OCI-LY3 (cell line): ENCODE data around the gene ST3GAL3.

Source experiments
- H2AFZ ChIP-seq: fragments of 200-600, 300-600 bp; shearing (Covaris generic); 2 replicates; pipeline ENCODE4 v1.6.0; 2014; ENCODE audit warnings: antibody characterized with exemption, low read depth, low read length
- H3K27ac ChIP-seq: fragments of 200-600, 300-600 bp; sonication (generic); 2 replicates; pipeline ENCODE4 v1.5.1; 2014; ENCODE audit warnings: mild to moderate bottlenecking, low read length, moderate library complexity, mixed read lengths
- H3K27me3 ChIP-seq: fragments of 200-600, 300-600 bp; sonication (generic); 2 replicates; pipeline ENCODE4 v1.6.1; 2014; ENCODE audit warnings: low read depth, low read length, mixed read lengths
- H3K36me3 ChIP-seq: fragments of 200-600, 300-600 bp; sonication (generic); replicated peaks from 2 replicates; pipeline ENCODE3; 2014; ENCODE audit warnings: low read depth, low read length, mixed read lengths
- H3K4me1 ChIP-seq: fragments of 300-600, 200-600 bp; sonication (generic); 2 replicates; pipeline ENCODE4 v1.6.1; 2014; ENCODE audit warnings: low read length, mixed read lengths
- H3K4me2 ChIP-seq: fragments of 200-600, 300-600 bp; sonication (generic); 2 replicates; pipeline ENCODE4 v1.6.1; 2014; ENCODE audit warnings: low read length, mixed read lengths
- H3K4me3 ChIP-seq: fragments of 300-600, 200-600 bp; sonication (generic); 2 replicates; pipeline ENCODE4 v1.5.1; 2014; ENCODE audit warnings: antibody characterized with exemption, mild to moderate bottlenecking, low read length, moderate library complexity
- H3K79me2 ChIP-seq: fragments of 300-600, 200-600 bp; shearing (Covaris generic); 2 replicates; pipeline ENCODE4 v1.6.1; 2014; ENCODE audit warnings: mild to moderate bottlenecking, low read length, mixed read lengths
- H3K9ac ChIP-seq: fragments of 300-600, 200-600 bp; shearing (Covaris generic); 2 replicates; pipeline ENCODE4 v1.6.0; 2014; ENCODE audit warnings: mild to moderate bottlenecking, low read length, moderate library complexity
- H3K9me3 ChIP-seq: fragments of 200-600, 300-600 bp; shearing (Covaris generic); 2 replicates; pipeline ENCODE4 v1.6.1; 2014; ENCODE audit warnings: low read length, mixed read lengths; ENCODE audit not compliant: insufficient read depth
- H4K20me1 ChIP-seq: fragments of 200-600, 300-600 bp; sonication (generic); 2 replicates; pipeline ENCODE4 v1.6.1; 2016; ENCODE audit warnings: low read length, mixed read lengths; ENCODE audit not compliant: insufficient read depth
- EZH2phosphoT487 ChIP-seq: fragments of 200-600 bp; shearing (Covaris generic); IDR thresholded peaks from 2 replicates; pipeline ENCODE4 v1.6.1; 2018; ENCODE audit warnings: antibody characterized with exemption, mixed run types, low read depth
- TF ChIP-seq, protein P1 (sequence below): fragments of 200-600, 300-600 bp; sonication (generic); IDR thresholded peaks from 2 replicates; pipeline ENCODE4 v1.5.1; 2014; ENCODE audit warnings: antibody characterized with exemption, low read length, low read depth

ST3GAL3 gene

DNA sequence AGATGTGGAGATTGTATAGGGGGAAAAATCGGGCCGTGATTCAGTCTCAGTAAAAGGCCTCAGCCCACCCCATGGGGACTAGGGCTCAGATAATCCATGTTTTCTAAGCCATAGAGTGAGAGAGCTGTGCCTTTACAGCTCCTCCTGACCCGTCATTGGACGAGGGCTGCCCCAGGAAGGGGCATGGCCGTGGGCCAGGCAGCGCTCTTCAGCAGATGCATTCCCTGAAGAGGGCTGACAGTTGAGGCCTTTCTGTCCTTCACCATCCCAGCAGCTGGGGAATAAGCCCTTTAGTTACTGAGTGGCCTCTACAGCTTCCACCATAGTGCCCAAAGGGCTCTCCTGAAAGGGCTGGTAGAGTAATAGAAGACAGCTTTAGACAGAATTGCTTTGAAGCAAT lies 57.2 kb downstream of the ST3GAL3 start:
- TF ChIP-seq, protein P1, sequence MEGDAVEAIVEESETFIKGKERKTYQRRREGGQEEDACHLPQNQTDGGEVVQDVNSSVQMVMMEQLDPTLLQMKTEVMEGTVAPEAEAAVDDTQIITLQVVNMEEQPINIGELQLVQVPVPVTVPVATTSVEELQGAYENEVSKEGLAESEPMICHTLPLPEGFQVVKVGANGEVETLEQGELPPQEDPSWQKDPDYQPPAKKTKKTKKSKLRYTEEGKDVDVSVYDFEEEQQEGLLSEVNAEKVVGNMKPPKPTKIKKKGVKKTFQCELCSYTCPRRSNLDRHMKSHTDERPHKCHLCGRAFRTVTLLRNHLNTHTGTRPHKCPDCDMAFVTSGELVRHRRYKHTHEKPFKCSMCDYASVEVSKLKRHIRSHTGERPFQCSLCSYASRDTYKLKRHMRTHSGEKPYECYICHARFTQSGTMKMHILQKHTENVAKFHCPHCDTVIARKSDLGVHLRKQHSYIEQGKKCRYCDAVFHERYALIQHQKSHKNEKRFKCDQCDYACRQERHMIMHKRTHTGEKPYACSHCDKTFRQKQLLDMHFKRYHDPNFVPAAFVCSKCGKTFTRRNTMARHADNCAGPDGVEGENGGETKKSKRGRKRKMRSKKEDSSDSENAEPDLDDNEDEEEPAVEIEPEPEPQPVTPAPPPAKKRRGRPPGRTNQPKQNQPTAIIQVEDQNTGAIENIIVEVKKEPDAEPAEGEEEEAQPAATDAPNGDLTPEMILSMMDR, result no peak
- TF ChIP-seq EZH2phosphoT487, result no peak
- no peak overlapping the region for H3K9ac ChIP-seq
- no peak overlapping the region for H3K4me2 ChIP-seq
- no peaks in the 10 kb centered on the region for H4K20me1 ChIP-seq
- no peaks in the 10 kb centered on the region for H3K9me3 ChIP-seq
- H3K79me2 ChIP-seq, result no peaks in the 10 kb centered on the region
- H2AFZ ChIP-seq, result no peak overlapping the region
- no peak overlapping the region for H3K4me3 ChIP-seq
- H3K27ac ChIP-seq, result no peak overlapping the region
- H3K27me3 ChIP-seq, result no peaks in the 10 kb centered on the region
- peaks cover 17% of the 10 kb centered on the region for H3K4me1 ChIP-seq
- H3K36me3 ChIP-seq, result no peaks in the 10 kb centered on the region

DNA sequence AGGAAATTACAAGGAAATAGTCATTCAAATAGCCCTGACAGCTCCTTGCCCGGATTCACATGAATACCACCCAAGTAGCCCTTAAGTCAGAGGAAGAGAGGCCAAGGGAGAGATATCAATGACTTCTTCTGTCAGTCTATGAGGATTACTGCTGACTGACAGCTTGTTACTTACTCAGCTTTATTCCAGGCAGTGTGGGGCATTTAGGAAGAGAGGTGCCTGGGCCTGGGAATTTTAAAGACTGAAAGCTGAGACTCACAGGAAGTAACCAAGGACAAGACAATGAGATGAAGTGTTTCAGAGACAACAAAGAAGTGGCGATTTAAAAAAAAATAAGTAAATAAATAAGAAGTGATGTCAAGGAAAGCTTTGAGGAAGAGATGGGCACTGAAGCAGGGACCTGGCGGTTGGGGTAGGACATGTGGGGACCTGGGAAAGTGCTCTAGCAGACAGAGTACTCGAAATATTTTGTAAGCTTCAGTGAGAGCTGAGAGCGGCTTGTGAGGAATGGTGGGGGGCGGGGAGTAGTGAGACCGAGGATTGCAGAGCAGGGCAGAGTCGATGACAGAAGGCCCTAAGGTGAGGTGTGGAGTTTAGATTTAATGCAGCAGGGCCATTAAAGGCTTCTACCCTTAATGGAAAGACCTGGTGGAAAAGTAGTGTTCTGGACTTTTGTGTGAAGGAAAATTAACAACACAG lies 58.9 kb downstream of the ST3GAL3 start:
- no peaks in the 10 kb centered on the region for H4K20me1 ChIP-seq
- H3K27ac ChIP-seq, result no peak overlapping the region
- H3K9me3 ChIP-seq, result no peaks in the 10 kb centered on the region
- no peaks in the 10 kb centered on the region for H3K27me3 ChIP-seq
- no peak overlapping the region for H3K4me3 ChIP-seq
- H3K79me2 ChIP-seq, result no peaks in the 10 kb centered on the region
- TF ChIP-seq, protein P1, result no peak
- no peak for TF ChIP-seq EZH2phosphoT487
- no peak overlapping the region for H3K4me2 ChIP-seq
- peaks cover 24% of the 10 kb centered on the region for H3K4me1 ChIP-seq
- no peak overlapping the region for H3K9ac ChIP-seq
- no peak overlapping the region for H2AFZ ChIP-seq
- H3K36me3 ChIP-seq, result no peaks in the 10 kb centered on the region

DNA sequence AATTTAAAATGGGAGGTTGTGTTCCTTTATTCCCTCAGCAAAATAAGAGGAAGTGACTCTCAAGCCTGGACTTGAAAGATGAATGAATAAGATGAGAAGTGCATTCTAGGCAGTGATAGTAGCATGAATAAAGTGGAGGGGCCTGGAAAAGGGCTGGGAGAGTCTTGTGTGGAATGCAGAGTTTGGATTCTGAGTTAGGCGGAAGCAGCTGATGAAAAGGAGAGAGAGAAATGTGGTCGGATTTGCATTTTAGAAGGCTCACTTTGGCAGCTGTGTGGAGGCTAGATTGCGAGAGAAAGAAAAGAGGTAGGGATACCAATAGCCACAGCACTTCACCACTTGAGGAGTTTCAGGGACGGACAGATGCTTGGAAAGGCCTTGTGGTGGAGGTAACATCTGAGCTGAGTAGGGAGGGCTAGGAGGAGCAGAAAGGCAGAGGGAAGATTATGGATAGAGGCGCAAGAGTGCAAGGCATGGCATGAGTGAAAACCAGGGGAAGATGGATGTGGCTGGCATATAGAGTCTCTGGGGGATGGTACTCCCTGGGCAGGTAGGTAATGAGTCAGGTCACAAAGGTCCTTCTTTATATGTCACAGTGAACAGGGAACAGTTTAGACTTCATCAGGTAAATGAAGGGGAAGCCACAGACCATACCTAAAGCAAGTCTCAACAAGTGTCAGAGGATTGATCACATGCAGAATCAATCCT lies 59.6 kb downstream of the ST3GAL3 start:
- H3K36me3 ChIP-seq, result no peaks in the 10 kb centered on the region
- H3K27ac ChIP-seq, result no peak overlapping the region
- H3K9ac ChIP-seq, result no peak overlapping the region
- H3K4me3 ChIP-seq, result no peak overlapping the region
- TF ChIP-seq EZH2phosphoT487, result no peak
- TF ChIP-seq, protein P1, result no peak
- no peaks in the 10 kb centered on the region for H4K20me1 ChIP-seq
- H3K4me2 ChIP-seq, result peak overlapping the region; percentile 33
- H3K4me1 ChIP-seq, result peaks cover 24% of the 10 kb centered on the region
- no peak overlapping the region for H2AFZ ChIP-seq
- H3K9me3 ChIP-seq, result no peaks in the 10 kb centered on the region
- H3K27me3 ChIP-seq, result no peaks in the 10 kb centered on the region
- no peaks in the 10 kb centered on the region for H3K79me2 ChIP-seq

DNA sequence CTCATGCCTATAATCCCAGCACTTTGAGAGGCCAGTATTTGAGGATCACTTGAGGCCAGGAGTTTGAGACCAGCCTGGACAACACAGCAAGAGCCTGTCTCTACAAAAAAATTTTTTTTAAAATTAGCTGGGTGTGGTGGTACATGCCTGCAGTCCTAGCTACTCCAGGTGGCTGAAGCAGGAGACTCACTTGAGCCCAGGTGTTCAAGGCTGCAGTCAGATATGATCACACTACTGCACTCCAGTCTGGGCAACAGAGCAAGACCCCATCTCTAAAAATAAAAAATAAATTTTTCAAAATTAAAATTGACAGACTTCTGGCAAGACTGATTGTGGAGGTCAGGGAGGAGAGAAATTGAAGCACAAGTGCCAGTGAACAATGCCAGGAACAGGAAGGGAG lies 60.8 kb downstream of the ST3GAL3 start:
- Histone ChIP-seq H3K9me3 (no peaks in the 10 kb centered on the region), H3K9ac (no peak overlapping the region), H3K27ac (no peak overlapping the region), H3K27me3 (no peaks in the 10 kb centered on the region), H3K4me2 (no peak overlapping the region), H2AFZ (no peak overlapping the region), H4K20me1 (no peaks in the 10 kb centered on the region), H3K4me3 (no peak overlapping the region), H3K79me2 (no peaks in the 10 kb centered on the region), H3K36me3 (no peaks in the 10 kb centered on the region), H3K4me1 (peaks cover 35% of the 10 kb centered on the region)
- no peak for TF ChIP-seq EZH2phosphoT487
- TF ChIP-seq, protein P1, result no peak
